Suprapubic skin (tissue), 4 donors: Measurements from ENCODE around the gene CSTA. TPM values are rescaled to one million over a fixed set of nuclear protein-coding genes. Genes with fewer than 3 reads are reported as not detected.

Source experiments
- DNase-seq, 2 donors: peaks; one replicate each; pipeline ENCODE4 v3.0.0-alpha.2; 2019; ENCODE audit warnings: low spot score in 2 of 2
- H3K27ac ChIP-seq: fragments of 200-600 bp; sonication (generic); one replicate; pipeline ENCODE4 v1.5.1; 2019
- H3K27me3 ChIP-seq: fragments of 200-600 bp; sonication (generic); one replicate; pipeline ENCODE4 v1.5.1; 2019
- H3K36me3 ChIP-seq: fragments of 200-600 bp; sonication (generic); one replicate; pipeline ENCODE4 v1.5.1; 2019
- H3K4me1 ChIP-seq: fragments of 200-600 bp; sonication (generic); one replicate; pipeline ENCODE4 v1.5.1; 2019
- H3K4me3 ChIP-seq: fragments of 200-600 bp; sonication (generic); one replicate; pipeline ENCODE4 v1.5.1; 2019; ENCODE audit warnings: mild to moderate bottlenecking
- H3K9me3 ChIP-seq: fragments of 200-600 bp; sonication (generic); one replicate; pipeline ENCODE4 v1.5.1; 2019
- CTCF ChIP-seq, 2 donors: fragments of 200-600 bp in 1 of 2; fragments of 450-650 bp in 1 of 2; sonication (generic) in 1 of 2; IDR thresholded peaks; one replicate each; pipeline ENCODE4 v1.5.1; 2016 to 2019; ENCODE audit warnings: antibody characterized with exemption in 2 of 2, mild to moderate bottlenecking in 1 of 2, moderate library complexity in 1 of 2
- EP300 ChIP-seq: sonication (generic); formaldehyde crosslinking; IDR thresholded peaks from one replicate; pipeline ENCODE4 v1.6.1; 2017; ENCODE audit warnings: antibody characterized with exemption
- POLR2A ChIP-seq, 2 donors: fragments of 450-650 bp; IDR thresholded peaks; one replicate each; pipeline ENCODE4 v1.6.1; 2017; ENCODE audit warnings: antibody characterized with exemption in 2 of 2, mild to moderate bottlenecking in 2 of 2, moderate library complexity in 2 of 2
- POLR2AphosphoS5 ChIP-seq, 3 donors: sonication (generic); formaldehyde crosslinking; IDR thresholded peaks; one replicate each; pipeline ENCODE4 v1.6.1; 2017; ENCODE audit warnings: antibody characterized with exemption in 3 of 3
- WGBS: methylation state at CpG from one replicate; pipeline ENCODE4 v1.1.5; 2018; 5-methylcytosine and 5-hydroxymethylcytosine counted together
- total RNA-seq, 4 donors: library from RNA; depleted of rRNA; stranded (reverse); fragments of >200 nt; gene quantifications; one replicate each; pipeline ENCODE4 v1.1.0, GENCODE V29; 2016

The CSTA gene
- total RNA-seq, 4 donors from 2014 or later, result 22.4 to 253 (median 192) TPM

GRCh38 chr3:122382888-122383666 is 58.0 kb downstream of the CSTA start, which contains the start of gene MIX23:
TSS of gene MIX23 (minus strand) at chr3:122383231. CDS start at chr3:122383224, 7 bp downstream.
- peak; percentile 91 to 93 for DNase-seq
- under 1% methylated on average over 30 of the region's 31 CpGs for WGBS
- Histone ChIP-seq H3K9me3 (no peaks in the 10 kb centered on the region), H3K4me1 (peaks cover 35% of the 10 kb centered on the region), H3K27ac (peak within 1 kb of the TSS; percentile 84), H3K27me3 (no peaks in the 10 kb centered on the region), H3K36me3 (no peaks in the 10 kb centered on the region), H3K4me3 (peak within 1 kb of the TSS; percentile 91)
- TF ChIP-seq POLR2A (IDR thresholded peaks at IDR 0.05) (peak in 1 of 2 donors; percentile 26), CTCF (IDR thresholded peaks at IDR 0.05) (no peak), POLR2AphosphoS5 (IDR thresholded peaks at IDR 0.05) (peak in 1 of 3 donors; percentile 53), EP300 (no peak)

- no peaks in the 10 kb centered on the region for H3K27me3 ChIP-seq
- no peaks in the 10 kb centered on the region for H3K36me3 ChIP-seq
- H3K9me3 ChIP-seq, result no peaks in the 10 kb centered on the region
- peak; percentile 93 to 96 for DNase-seq
- H3K4me1 ChIP-seq, result peaks cover 35% of the 10 kb centered on the region
- H3K4me3 ChIP-seq, result peak within 1 kb of the TSS; percentile 91
- peak within 1 kb of the TSS; percentile 84 for H3K27ac ChIP-seq
- TF ChIP-seq POLR2A (IDR thresholded peaks at IDR 0.05) (peak in 1 of 2 donors; percentile 79), CTCF (IDR thresholded peaks at IDR 0.05) (peak in 1 of 2 donors; percentile 62), POLR2AphosphoS5 (IDR thresholded peaks at IDR 0.05) (peak in 2 of 3 donors; percentile 78 to 93), EP300 (no peak)
- under 1% methylated on average over 14 of the region's 52 CpGs for WGBS
These were observed 59.0 kb downstream of the CSTA start, which contains the start of gene FAM162A for GRCh38 chr3:122383771-122384697. TSS of gene FAM162A (plus strand) at chr3:122384182. CDS start at chr3:122384266, 84 bp downstream.

GRCh38 chr3:122387709-122388108 is 62.7 kb downstream of the CSTA start:
- H3K4me1 ChIP-seq, result peaks cover 24% of the 10 kb centered on the region
- 90% methylated on average over 3 of the region's 3 CpGs for WGBS

GRCh38 chr3:122389197-122389596 is 64.1 kb downstream of the CSTA start:
- H3K4me1 ChIP-seq, result peaks cover 17% of the 10 kb centered on the region
- no peak overlapping the region for H3K4me3 ChIP-seq
- H3K27ac ChIP-seq, result no peak overlapping the region
- no peaks in the 10 kb centered on the region for H3K27me3 ChIP-seq
- H3K36me3 ChIP-seq, result peaks cover 6% of the 10 kb centered on the region
- no peaks in the 10 kb centered on the region for H3K9me3 ChIP-seq
- DNase-seq, result no peak
- TF ChIP-seq EP300 (no peak), POLR2AphosphoS5 (IDR thresholded peaks at IDR 0.05) (no peak), POLR2A (IDR thresholded peaks at IDR 0.05) (no peak), CTCF (IDR thresholded peaks at IDR 0.05) (no peak)

More at GRCh38 chr3:122387709-122388108, 62.7 kb downstream of the CSTA start:
- TF ChIP-seq POLR2AphosphoS5 (IDR thresholded peaks at IDR 0.05) (no peak), EP300 (no peak), POLR2A (IDR thresholded peaks at IDR 0.05) (no peak)
- Histone ChIP-seq H3K27me3 (no peaks in the 10 kb centered on the region), H3K4me3 (no peak overlapping the region), H3K36me3 (no peaks in the 10 kb centered on the region), H3K27ac (no peak overlapping the region), H3K9me3 (no peaks in the 10 kb centered on the region)
- DNase-seq, result no peak

GRCh38 chr3:122389892-122390291 is 64.8 kb downstream of the CSTA start:
- Histone ChIP-seq H3K4me3 (no peak overlapping the region), H3K27ac (no peak overlapping the region), H3K4me1 (peaks cover 12% of the 10 kb centered on the region), H3K9me3 (no peaks in the 10 kb centered on the region), H3K27me3 (no peaks in the 10 kb centered on the region), H3K36me3 (peaks cover 6% of the 10 kb centered on the region)
- 88% methylated on average over 4 of the region's 4 CpGs for WGBS
- DNase-seq, result no peak
- TF ChIP-seq CTCF (IDR thresholded peaks at IDR 0.05) (no peak), EP300 (no peak), POLR2AphosphoS5 (IDR thresholded peaks at IDR 0.05) (no peak), POLR2A (IDR thresholded peaks at IDR 0.05) (no peak)
